Esophagus muscularis mucosa (tissue), 4 donors: ENCODE measurements around the gene KLRD1. TPM values are rescaled to one million over a fixed set of nuclear protein-coding genes. Genes with fewer than 3 reads are reported as not detected.
"Not testable (repeated sequence)": the region's sequence is repeated elsewhere in the genome, so short reads cannot be mapped to it uniquely, and the experiment has no call there.

Source experiments
- DNase-seq: peaks from one replicate; pipeline ENCODE4 v3.0.0-alpha.2; 2017; ENCODE audit errors: extremely low spot score
- H3K27ac ChIP-seq, 4 donors: fragments of 200-600 bp; sonication (generic); replicated peaks in 1 of 4; 1 replicate in 3 of 4; 2 replicates in 1 of 4; pipeline ENCODE4 v1.5.1; 2016 to 2019; ENCODE audit warnings: mild to moderate bottlenecking in 1 of 4
- H3K27me3 ChIP-seq, 4 donors: fragments of 200-600 bp; sonication (generic); one replicate each; pipeline versions ENCODE4 v1.5.1 to v1.6.0; 2016 to 2019
- H3K36me3 ChIP-seq, 4 donors: fragments of 200-600 bp; sonication (generic); one replicate each; pipeline ENCODE4 v1.5.1; 2016 to 2019
- H3K4me1 ChIP-seq, 4 donors: fragments of 200-600 bp; sonication (generic); one replicate each; pipeline ENCODE4 v1.5.1; 2016 to 2019
- H3K4me3 ChIP-seq, 4 donors: fragments of 200-600 bp; sonication (generic); 1 replicate in 2 of 4; 2 replicates in 2 of 4; pipeline ENCODE4 v1.5.1; 2016 to 2019; ENCODE audit warnings: mild to moderate bottlenecking in 4 of 4, moderate library complexity in 1 of 4
- H3K9me3 ChIP-seq, 4 donors: fragments of 200-600 bp; sonication (generic); 1 replicate in 3 of 4; 2 replicates in 1 of 4; pipeline ENCODE4 v1.5.1; 2016 to 2019
- CTCF ChIP-seq, 3 experiments: fragments of 200-600 bp in 2 of 3; fragments of 450-650 bp in 1 of 3; sonication (generic) in 2 of 3; IDR thresholded peaks; one replicate each; pipeline ENCODE4 v1.5.1; 2017 to 2019; ENCODE audit warnings: antibody characterized with exemption in 3 of 3, mild to moderate bottlenecking in 2 of 3, moderate library complexity in 1 of 3
- EP300 ChIP-seq: sonication (generic); formaldehyde crosslinking; IDR thresholded peaks from one replicate; pipeline ENCODE4 v1.6.1; 2017; ENCODE audit warnings: antibody characterized with exemption
- POLR2A ChIP-seq: fragments of 450-650 bp; IDR thresholded peaks from one replicate; pipeline ENCODE4 v1.6.1; 2017; ENCODE audit warnings: antibody characterized with exemption, moderate library complexity, mild to moderate bottlenecking, low read depth
- POLR2AphosphoS5 ChIP-seq, 2 donors: sonication (generic); formaldehyde crosslinking; IDR thresholded peaks; one replicate each; pipeline ENCODE4 v1.6.1; 2017; ENCODE audit warnings: antibody characterized with exemption in 2 of 2
- WGBS: methylation state at CpG from one replicate; pipeline ENCODE4 v1.1.5; 2018; 5-methylcytosine and 5-hydroxymethylcytosine counted together
- intact Hi-C: fragments of 100-400 bp; cut with DNase I; formaldehyde crosslinking; loops from one replicate; pipeline ENCODE4 v1.15.1; 2023
- total RNA-seq, 4 donors: library from RNA; depleted of rRNA; stranded (reverse); fragments of >200 nt; gene quantifications; one replicate each; pipeline versions ENCODE4 v1.1.0 to v1.2.1, GENCODE V29; 2016

Gene KLRD1
- total RNA-seq, 4 donors from 2014 or later: 0.32 to 1.3 (median 0.73) TPM

GRCh38 chr12:10364815-10365622, 57.3 kb downstream of the KLRD1 start:
- peak overlapping the region; percentile 64 to 73 (median 69) for H3K4me3 ChIP-seq
- peaks cover 15 to 44% (median 38%) of the 10 kb centered on the region in 4 donors for H3K4me1 ChIP-seq
- DNase-seq: no peak
- peak overlapping the region; percentile 90 to 95 (median 92) for H3K27ac ChIP-seq
- 2% methylated on average over 15 of the region's 15 CpGs for WGBS
- intact Hi-C loops: loop anchor here (10.0 kb wide), 1 partner anchor 350 kb away; no protein-coding TSS in a partner anchor
- no peaks in the 10 kb centered on the region for H3K9me3 ChIP-seq
- H3K36me3 ChIP-seq: no peaks in the 10 kb centered on the region
- no peaks in the 10 kb centered on the region for H3K27me3 ChIP-seq
- no peak for TF ChIP-seq POLR2A
- peak; percentile 41 to 50 for TF ChIP-seq POLR2AphosphoS5 (IDR thresholded peaks at IDR 0.05)

GRCh38 chr12:10365696-10366405, 58.2 kb downstream of the KLRD1 start:
- Histone ChIP-seq H3K36me3 (no peaks in the 10 kb centered on the region), H3K4me1 (peaks cover 15 to 44% (median 38%) of the 10 kb centered on the region in 4 donors), H3K9me3 (no peaks in the 10 kb centered on the region), H3K4me3 (peak overlapping the region; percentile 64 to 73 (median 69)), H3K27me3 (no peaks in the 10 kb centered on the region), H3K27ac (peak overlapping the region; percentile 90 to 95 (median 92))
- TF ChIP-seq CTCF (IDR thresholded peaks at IDR 0.05) (peak in 1 of 3 experiments; percentile 22), POLR2A (no peak)
- DNase-seq: no peak
- intact Hi-C loops: loop anchor here (10.0 kb wide), 1 partner anchor 349 kb away; no protein-coding TSS in a partner anchor
- 25% methylated on average over 6 of the region's 6 CpGs for WGBS

GRCh38 chr12:10366875-10367274, 59.2 kb downstream of the KLRD1 start:
- Histone ChIP-seq H3K9me3 (no peaks in the 10 kb centered on the region), H3K36me3 (no peaks in the 10 kb centered on the region), H3K4me3 (no peak overlapping the region), H3K4me1 (peaks cover 15 to 41% (median 38%) of the 10 kb centered on the region in 4 donors), H3K27ac (peak overlapping the region; percentile 90 to 95 (median 92)), H3K27me3 (no peaks in the 10 kb centered on the region)
- TF ChIP-seq EP300 (no peak), POLR2AphosphoS5 (IDR thresholded peaks at IDR 0.05) (no peak), POLR2A (no peak), CTCF (IDR thresholded peaks at IDR 0.05) (no peak)
- no peak for DNase-seq
- intact Hi-C loops: loop anchor here (10.0 kb wide), 1 partner anchor 348 kb away; no protein-coding TSS in a partner anchor

- not testable (repeated sequence) for DNase-seq, H3K36me3 ChIP-seq, H3K27me3 ChIP-seq, H3K27ac ChIP-seq, H3K4me3 ChIP-seq, H3K9me3 ChIP-seq
- peaks cover 15 to 36% (median 32%) of the 10 kb centered on the region in 4 donors for H3K4me1 ChIP-seq
- 72% methylated on average over 4 of the region's 4 CpGs for WGBS
- intact Hi-C loops: loop anchor here (10.0 kb wide), 1 partner anchor 347 kb away; no protein-coding TSS in a partner anchor
Observed at GRCh38 chr12:10367714-10368113, 60.0 kb downstream of the KLRD1 start.

GRCh38 chr12:10368206-10369171, 60.8 kb downstream of the KLRD1 start:
- Histone ChIP-seq H3K27me3 (no peaks in the 10 kb centered on the region), H3K4me3 (no peak overlapping the region), H3K9me3 (no peaks in the 10 kb centered on the region), H3K27ac (peak overlapping the region in 1 of 4 donors; percentile 13), H3K4me1 (peaks cover 10 to 30% (median 25%) of the 10 kb centered on the region in 4 donors), H3K36me3 (no peaks in the 10 kb centered on the region)
- intact Hi-C loops: loop anchor here (10.0 kb wide), 1 partner anchor 346 kb away; no protein-coding TSS in a partner anchor
- 87% methylated on average over 10 of the region's 10 CpGs for WGBS
- TF ChIP-seq POLR2AphosphoS5 (IDR thresholded peaks at IDR 0.05) (no peak), CTCF (IDR thresholded peaks at IDR 0.05) (no peak), EP300 (no peak), POLR2A (no peak)
- DNase-seq: no peak
